ENCODE results near the gene TEK.

- TF ChIP-seq YY1 (IDR thresholded peaks at IDR 0.05; ENCODE audit: low read depth) (no peak), TCF12 (IDR thresholded peaks at IDR 0.05; ENCODE audit: low read depth) (no peak), RAD21 (IDR thresholded peaks at IDR 0.05; ENCODE audit: low read depth) (no peak), NFIC (IDR thresholded peaks at IDR 0.05) (no peak), REST (IDR thresholded peaks at IDR 0.05; ENCODE audit: low read depth) (no peak), CEBPB (IDR thresholded peaks at IDR 0.05) (no peak), MAX (IDR thresholded peaks at IDR 0.05) (no peak), EP300 (IDR thresholded peaks at IDR 0.05; ENCODE audit: borderline replicate concordance) (no peak), CREB1 (IDR thresholded peaks at IDR 0.05; ENCODE audit: low read depth) (no peak), TAF1 (IDR thresholded peaks at IDR 0.05; ENCODE audit: low read depth) (no peak), EGR1 (IDR thresholded peaks at IDR 0.05) (no peak), FOXM1 (IDR thresholded peaks at IDR 0.05; ENCODE audit: borderline replicate concordance, low read depth) (no peak)
Observed at GRCh38 chr9:27182421-27182820, 73.4 kb downstream of the TEK start.

Measured in Ishikawa (cell line).